HCT116 (cell line): ENCODE results near the gene SPACA5. TPM values are rescaled to one million over a fixed set of nuclear protein-coding genes. Genes with fewer than 3 reads are reported as not detected.

ENCODE experiments used
- ATAC-seq: fragments of 200-7000 bp; cut with Tn5 transposase; 2 replicates; pipeline ENCODE4 v1.9.1; 2020; ENCODE audit warnings: mild to moderate bottlenecking, moderate library complexity
- BruUV-seq: library from RNA; stranded (reverse); fragments of 400-500 nt; replicated peaks from 2 replicates; lab custom pipeline; 2021; lab: Mats Ljungman, UMichigan
- CTCF ChIA-PET: fragments of 300-600 bp; sonication (Branson Sonifier 250); formaldehyde crosslinking; loops from one replicate; lab custom pipeline; 2021; ENCODE audit warnings: antibody characterized with exemption; lab: Charles Lee
- POLR2A ChIA-PET: fragments of 300-600, 350-600 bp; sonication (Branson Sonifier 250); formaldehyde crosslinking; loops from one replicate; lab custom pipeline; 2021; ENCODE audit warnings: antibody characterized with exemption; lab: Charles Lee
- RAD21 ChIA-PET, 2 experiments: fragments of 300-600 bp; sonication (Branson Sonifier 250); formaldehyde crosslinking; loops; one replicate each; lab custom pipeline; 2023; ENCODE audit warnings: low total read pairs in 2 of 2; ENCODE audit not compliant: uncharacterized antibody in 2 of 2, unreplicated experiment in 2 of 2, low non-redundant PET in 1 of 2; lab: Charles Lee
- DNase-seq: peaks from one replicate; pipeline ENCODE4 v3.0.0-alpha.2; 2010; ENCODE audit warnings: low read depth, low spot score
- H2AFZ ChIP-seq: fragments of 200-600 bp; shearing (Covaris generic), sonication (generic); 2 replicates; pipeline ENCODE4 v1.6.1; 2017; ENCODE audit warnings: low read depth, mixed run types, mixed read lengths, antibody characterized with exemption, low read length; ENCODE audit not compliant: poor library complexity, severe bottlenecking
- H3K27ac ChIP-seq: 2 replicates; pipeline ENCODE4 v1.5.1; 2012; ENCODE audit warnings: low read depth, low read length
- H3K27me3 ChIP-seq: fragments of 200-600 bp; sonication (generic); 2 replicates; pipeline ENCODE4 v1.6.1; 2016; ENCODE audit warnings: mixed run types, low read length, mixed read lengths; ENCODE audit not compliant: insufficient read depth
- H3K36me3 ChIP-seq, 2 experiments: fragments of 200-500 bp in 1 of 2; fragments of 200-600 bp in 1 of 2; sonication (Bioruptor generic) in 1 of 2; sonication (generic) in 1 of 2; 2 replicates each; pipeline versions ENCODE4 v1.5.1 to v1.6.1; 2014 to 2016; ENCODE audit warnings: low read length in 2 of 2, inconsistent platforms in 1 of 2, mixed read lengths in 1 of 2, mixed run types in 1 of 2; ENCODE audit not compliant: insufficient read depth in 2 of 2, control insufficient read depth in 1 of 2
- H3K4me1 ChIP-seq, 2 experiments: fragments of 200-600 bp in 1 of 2; sonication (generic) in 1 of 2; 2 replicates each; pipeline versions ENCODE4 v1.5.1 to v1.6.1; 2012 to 2017; ENCODE audit warnings: low read length in 2 of 2, inconsistent platforms in 1 of 2, mild to moderate bottlenecking in 1 of 2, mixed read lengths in 1 of 2, mixed run types in 1 of 2, moderate library complexity in 1 of 2; ENCODE audit not compliant: insufficient read depth in 2 of 2, control insufficient read depth in 1 of 2
- H3K4me2 ChIP-seq: fragments of 200-600 bp; sonication (generic); 2 replicates; pipeline ENCODE4 v1.6.1; 2017; ENCODE audit warnings: mixed run types, low read length, mixed read lengths
- H3K4me3 ChIP-seq, 2 experiments: fragments of 200-600 bp in 1 of 2; sonication (generic) in 1 of 2; replicated peaks in 1 of 2; 2 replicates each; pipeline ENCODE4 v1.5.1; 2011 to 2016; ENCODE audit warnings: low read length in 2 of 2, control low read depth in 1 of 2, low read depth in 1 of 2, mild to moderate bottlenecking in 1 of 2, mixed read lengths in 1 of 2, mixed run types in 1 of 2
- H3K79me2 ChIP-seq: fragments of 200-600 bp; sonication (generic); 2 replicates; pipeline ENCODE4 v1.6.1; 2017; ENCODE audit warnings: mild to moderate bottlenecking, mixed run types, low read length, moderate library complexity, mixed read lengths; ENCODE audit not compliant: insufficient read depth
- H3K9ac ChIP-seq: fragments of 200-600 bp; sonication (generic); 2 replicates; pipeline ENCODE4 v1.6.1; 2016; ENCODE audit warnings: low read length, mixed read lengths
- H3K9me2 ChIP-seq: fragments of 200-600 bp; sonication (generic), shearing (Covaris generic); 2 replicates; pipeline ENCODE4 v1.6.1; 2017; ENCODE audit warnings: mixed run types, mild to moderate bottlenecking, moderate library complexity; ENCODE audit not compliant: insufficient read depth
- H3K9me3 ChIP-seq, 2 experiments: fragments of 200-500 bp in 1 of 2; fragments of 200-600 bp in 1 of 2; sonication (Bioruptor generic) in 1 of 2; sonication (generic) in 1 of 2; 2 replicates each; pipeline ENCODE4 v1.6.1; 2014 to 2017; ENCODE audit warnings: low read length in 2 of 2, mixed read lengths in 2 of 2, inconsistent platforms in 1 of 2, low read depth in 1 of 2, mild to moderate bottlenecking in 1 of 2, mixed run types in 1 of 2, moderate library complexity in 1 of 2; ENCODE audit not compliant: control insufficient read depth in 1 of 2, insufficient read depth in 1 of 2
- H4K20me1 ChIP-seq: fragments of 200-600 bp; sonication (generic), shearing (Covaris generic); 2 replicates; pipeline ENCODE4 v1.6.1; 2017; ENCODE audit warnings: mixed run types, mild to moderate bottlenecking, moderate library complexity; ENCODE audit not compliant: insufficient read depth
- CBX3 ChIP-seq: IDR thresholded peaks from 2 replicates; pipeline ENCODE4 v1.6.1; 2012; ENCODE audit warnings: low read depth
- CEBPB ChIP-seq: IDR thresholded peaks from 2 replicates; pipeline ENCODE4 v1.6.1; 2012; ENCODE audit warnings: low read depth
- ELF1 ChIP-seq: IDR thresholded peaks from 2 replicates; pipeline ENCODE4 v1.6.1; 2012; ENCODE audit warnings: low read depth, borderline replicate concordance
- EZH2phosphoT487 ChIP-seq: fragments of 200-600 bp; IDR thresholded peaks from 2 replicates; pipeline ENCODE4 v1.6.1; 2018; ENCODE audit warnings: antibody characterized with exemption, borderline replicate concordance
- JUND ChIP-seq: IDR thresholded peaks from 2 replicates; pipeline ENCODE4 v1.6.1; 2012
- POLR2A ChIP-seq: IDR thresholded peaks from 2 replicates; pipeline ENCODE4 v1.7.0; 2011; ENCODE audit warnings: borderline replicate concordance; ENCODE audit not compliant: insufficient read depth, insufficient read length; ENCODE audit errors: extremely low read depth
- RAD21 ChIP-seq: IDR thresholded peaks from 2 replicates; pipeline ENCODE4 v1.6.1; 2012; ENCODE audit warnings: low read depth, mild to moderate bottlenecking
- SIN3A ChIP-seq: IDR thresholded peaks from 2 replicates; pipeline ENCODE4 v1.6.1; 2012; ENCODE audit warnings: low read depth
- SP1 ChIP-seq: IDR thresholded peaks from 2 replicates; pipeline ENCODE4 v1.6.1; 2012; ENCODE audit warnings: low read depth
- SRF ChIP-seq: IDR thresholded peaks from 2 replicates; pipeline ENCODE4 v1.6.1; 2012; ENCODE audit warnings: low read depth
- TCF7L2 ChIP-seq: IDR thresholded peaks from 2 replicates; pipeline ENCODE4 v1.7.0; 2011; ENCODE audit warnings: borderline replicate concordance, inconsistent platforms; ENCODE audit not compliant: insufficient read depth, insufficient read length; ENCODE audit errors: extremely low read depth
- ZFX ChIP-seq: fragments of 450-650 bp; IDR thresholded peaks from 2 replicates; pipeline ENCODE4 v1.6.1; 2017
- intact Hi-C: fragments of 100-400 bp; cut with micrococcal nuclease; formaldehyde crosslinking; loops from 2 replicates; pipeline ENCODE4 v1.10.0; 2022
- total RNA-seq: library from RNA; stranded (reverse); gene quantifications from one replicate; pipeline ENCODE4 v1.2.1, GENCODE V29; 2021; ENCODE audit not compliant: unreplicated experiment
- TF ChIP-seq, protein P1 (sequence below): IDR thresholded peaks from 2 replicates; pipeline ENCODE4 v1.6.1; 2011; ENCODE audit warnings: mild to moderate bottlenecking, low read length, moderate library complexity; ENCODE audit not compliant: insufficient replicate concordance; ENCODE audit errors: extremely low read depth
- TF ChIP-seq, protein P2 (sequence below): IDR thresholded peaks from 2 replicates; pipeline ENCODE4 v1.6.1; 2012
- TF ChIP-seq, protein P3 (sequence below): IDR thresholded peaks from 2 replicates; pipeline ENCODE4 v1.6.1; 2012
- TF ChIP-seq, protein P4 (sequence below), 3 experiments: fragments of 200-600 bp in 1 of 3; sonication (generic) in 1 of 3; IDR thresholded peaks in 2 of 3; conservative IDR thresholded peaks in 1 of 3; 2 replicates each; pipeline ENCODE4 v1.5.1; 2012 to 2017; ENCODE audit warnings: low read depth in 2 of 3, low read length in 2 of 3, antibody characterized with exemption in 1 of 3, borderline replicate concordance in 1 of 3, control low read depth in 1 of 3, mild to moderate bottlenecking in 1 of 3, mixed read lengths in 1 of 3, mixed run types in 1 of 3, moderate library complexity in 1 of 3; ENCODE audit not compliant: insufficient read depth in 1 of 3

Gene SPACA5
- total RNA-seq, 1 experiment from 2014 or later = not detected

DNA sequence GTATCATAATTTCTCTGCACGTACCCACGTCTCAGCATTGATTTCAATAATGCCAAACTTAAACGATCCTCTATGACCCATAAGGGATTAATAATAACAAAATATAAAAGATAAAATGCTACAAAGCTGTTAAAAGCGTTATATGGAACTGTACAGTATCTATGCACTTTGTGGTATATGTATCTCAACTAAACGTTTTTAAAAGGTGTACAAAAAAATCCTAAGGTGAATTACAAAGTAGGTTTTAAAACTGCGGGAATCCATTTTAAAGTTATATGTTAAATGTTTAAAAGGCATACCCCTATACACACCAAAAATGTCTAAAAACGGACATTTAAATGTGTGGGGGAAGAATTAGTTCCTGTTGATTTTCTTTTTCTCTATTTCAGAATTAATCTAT lies 3.9 kb upstream of the SPACA5 start (continued):
- TF ChIP-seq, protein P1, sequence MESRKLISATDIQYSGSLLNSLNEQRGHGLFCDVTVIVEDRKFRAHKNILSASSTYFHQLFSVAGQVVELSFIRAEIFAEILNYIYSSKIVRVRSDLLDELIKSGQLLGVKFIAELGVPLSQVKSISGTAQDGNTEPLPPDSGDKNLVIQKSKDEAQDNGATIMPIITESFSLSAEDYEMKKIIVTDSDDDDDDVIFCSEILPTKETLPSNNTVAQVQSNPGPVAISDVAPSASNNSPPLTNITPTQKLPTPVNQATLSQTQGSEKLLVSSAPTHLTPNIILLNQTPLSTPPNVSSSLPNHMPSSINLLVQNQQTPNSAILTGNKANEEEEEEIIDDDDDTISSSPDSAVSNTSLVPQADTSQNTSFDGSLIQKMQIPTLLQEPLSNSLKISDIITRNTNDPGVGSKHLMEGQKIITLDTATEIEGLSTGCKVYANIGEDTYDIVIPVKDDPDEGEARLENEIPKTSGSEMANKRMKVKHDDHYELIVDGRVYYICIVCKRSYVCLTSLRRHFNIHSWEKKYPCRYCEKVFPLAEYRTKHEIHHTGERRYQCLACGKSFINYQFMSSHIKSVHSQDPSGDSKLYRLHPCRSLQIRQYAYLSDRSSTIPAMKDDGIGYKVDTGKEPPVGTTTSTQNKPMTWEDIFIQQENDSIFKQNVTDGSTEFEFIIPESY = no peak

DNA sequence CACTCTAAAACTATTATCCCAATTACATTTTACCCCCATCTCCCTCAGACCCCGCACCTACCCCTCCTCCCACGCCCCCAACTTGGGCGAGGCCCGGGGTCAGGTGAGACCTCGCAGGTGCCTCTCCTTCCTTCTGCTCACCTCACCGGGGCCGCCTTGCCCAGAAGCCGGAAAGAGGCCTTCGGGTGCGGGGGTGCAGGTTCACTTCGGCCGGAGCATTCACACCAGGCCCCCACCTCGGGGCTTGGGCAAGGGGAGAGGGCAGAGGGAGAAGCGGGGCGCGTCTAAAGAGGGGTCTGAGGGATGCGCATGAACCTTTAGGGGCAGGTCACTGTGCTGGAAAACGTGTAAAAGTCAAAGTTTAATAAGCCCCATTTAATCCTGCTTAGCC lies 3.4 kb upstream of the SPACA5 start:
- Histone ChIP-seq H4K20me1 (no peaks in the 10 kb centered on the region), H3K4me1 (no peaks in the 10 kb centered on the region), H3K79me2 (no peaks in the 10 kb centered on the region), H3K27me3 (no peaks in the 10 kb centered on the region), H3K9ac (peak overlapping the region; percentile 65), H3K9me3 (no peaks in the 10 kb centered on the region), H3K4me3 (peak overlapping the region; percentile 70 to 73), H3K4me2 (peak overlapping the region; percentile 78), H3K9me2 (no peaks in the 10 kb centered on the region), H3K27ac (peak overlapping the region; percentile 36), H2AFZ (no peak overlapping the region), H3K36me3 (no peaks in the 10 kb centered on the region)
- BruUV-seq = TSS peak; percentile 72
- intact Hi-C loops = no loop called here
- peak; percentile 37 for ATAC-seq
- ChIA-PET RAD21 (no interaction called here), CTCF (no interaction called here), POLR2A (no interaction called here)
- TF ChIP-seq TCF7L2 (no peak), SIN3A (no peak), ZFX (no peak), RAD21 (no peak), CEBPB (no peak), EZH2phosphoT487 (no peak), POLR2A (no peak), SP1 (no peak), JUND (no peak), SRF (no peak), CBX3 (no peak), ELF1 (no peak)
- TF ChIP-seq, protein P2, sequence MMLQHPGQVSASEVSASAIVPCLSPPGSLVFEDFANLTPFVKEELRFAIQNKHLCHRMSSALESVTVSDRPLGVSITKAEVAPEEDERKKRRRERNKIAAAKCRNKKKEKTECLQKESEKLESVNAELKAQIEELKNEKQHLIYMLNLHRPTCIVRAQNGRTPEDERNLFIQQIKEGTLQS = no peak
- TF ChIP-seq, protein P3, sequence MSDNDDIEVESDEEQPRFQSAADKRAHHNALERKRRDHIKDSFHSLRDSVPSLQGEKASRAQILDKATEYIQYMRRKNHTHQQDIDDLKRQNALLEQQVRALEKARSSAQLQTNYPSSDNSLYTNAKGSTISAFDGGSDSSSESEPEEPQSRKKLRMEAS = no peak
- TF ChIP-seq, protein P4, sequence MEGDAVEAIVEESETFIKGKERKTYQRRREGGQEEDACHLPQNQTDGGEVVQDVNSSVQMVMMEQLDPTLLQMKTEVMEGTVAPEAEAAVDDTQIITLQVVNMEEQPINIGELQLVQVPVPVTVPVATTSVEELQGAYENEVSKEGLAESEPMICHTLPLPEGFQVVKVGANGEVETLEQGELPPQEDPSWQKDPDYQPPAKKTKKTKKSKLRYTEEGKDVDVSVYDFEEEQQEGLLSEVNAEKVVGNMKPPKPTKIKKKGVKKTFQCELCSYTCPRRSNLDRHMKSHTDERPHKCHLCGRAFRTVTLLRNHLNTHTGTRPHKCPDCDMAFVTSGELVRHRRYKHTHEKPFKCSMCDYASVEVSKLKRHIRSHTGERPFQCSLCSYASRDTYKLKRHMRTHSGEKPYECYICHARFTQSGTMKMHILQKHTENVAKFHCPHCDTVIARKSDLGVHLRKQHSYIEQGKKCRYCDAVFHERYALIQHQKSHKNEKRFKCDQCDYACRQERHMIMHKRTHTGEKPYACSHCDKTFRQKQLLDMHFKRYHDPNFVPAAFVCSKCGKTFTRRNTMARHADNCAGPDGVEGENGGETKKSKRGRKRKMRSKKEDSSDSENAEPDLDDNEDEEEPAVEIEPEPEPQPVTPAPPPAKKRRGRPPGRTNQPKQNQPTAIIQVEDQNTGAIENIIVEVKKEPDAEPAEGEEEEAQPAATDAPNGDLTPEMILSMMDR (IDR thresholded peaks at IDR 0.05 in 2 of 3, conservative IDR thresholded peaks at IDR 0.05 in 1 of 3; ENCODE audit: borderline replicate concordance in 1 of 3, insufficient read depth in 1 of 3, low read depth in 2 of 3, low read length in 2 of 3) = no peak
- TF ChIP-seq, protein P1 = no peak
- no peak for DNase-seq
